GM20000 (cell line): Measurements from ENCODE around the gene PKD2L2.
"Not testable (repeated sequence)": the region's sequence is repeated elsewhere in the genome, so short reads cannot be mapped to it uniquely, and the experiment has no call there.

Experiments
- DNase-seq: peaks from one replicate; pipeline ENCODE4 v3.0.0; 2012; ENCODE audit warnings: low spot score
- CTCF ChIP-seq: IDR thresholded peaks from 2 replicates; pipeline ENCODE4 v1.5.1; 2012; ENCODE audit warnings: mild to moderate bottlenecking, control low read depth; ENCODE audit errors: extremely low read depth, missing control alignments

The PKD2L2 gene

GRCh38 chr5:137959488-137959887 lies 70.2 kb downstream of the PKD2L2 start:
- TF ChIP-seq CTCF: no peak
- no peak for DNase-seq

GRCh38 chr5:137960141-137960540 lies 70.9 kb downstream of the PKD2L2 start:
- DNase-seq: no peak
- no peak for TF ChIP-seq CTCF

- DNase-seq: no peak
- TF ChIP-seq CTCF: no peak
Measured at GRCh38 chr5:137960819-137961218, 71.6 kb downstream of the PKD2L2 start.

- DNase-seq: not testable (repeated sequence)
Measured at GRCh38 chr5:137970384-137970783, 81.1 kb downstream of the PKD2L2 start.

GRCh38 chr5:137975208-137975607 lies 86.0 kb downstream of the PKD2L2 start:
- TF ChIP-seq CTCF: no peak

GRCh38 chr5:137989419-137989818 lies 100.2 kb downstream of the PKD2L2 start:
- no peak for DNase-seq
- no peak for TF ChIP-seq CTCF

More at GRCh38 chr5:137975208-137975607, 86.0 kb downstream of the PKD2L2 start:
- DNase-seq: no peak
